HepG2 (cell line): ENCODE results near the gene PSMD3. TPM values are rescaled to one million over a fixed set of nuclear protein-coding genes. Genes with fewer than 3 reads are reported as not detected.

Experiments used
- ATAC-seq: fragments of 200-7000 bp; cut with Tn5 transposase; 3 replicates; pipeline ENCODE4 v1.9.1; 2020; ENCODE audit warnings: mild to moderate bottlenecking, moderate library complexity
- BruUV-seq: library from RNA; stranded (reverse); fragments of 400-500 nt; replicated peaks from 2 replicates; lab custom pipeline; 2021; lab: Mats Ljungman, UMichigan
- CTCF ChIA-PET: fragments of 300-600 bp; formaldehyde crosslinking; extraction: SDS; loops from one replicate; lab custom pipeline; 2021; ENCODE audit warnings: low total read pairs, inconsistent platforms, low intra/inter-chr PET ratio; lab: Yijun Ruan, JAX
- POLR2A ChIA-PET: fragments of 350-600 bp; sonication (Branson Sonifier 250); formaldehyde crosslinking; loops from one replicate; lab custom pipeline; 2020; ENCODE audit warnings: antibody characterized with exemption, inconsistent platforms; lab: Yijun Ruan, JAX
- DNase-seq: peaks from one replicate; pipeline ENCODE4 v3.0.0-alpha.2; 2015; ENCODE audit warnings: low spot score
- FAIRE-seq: peaks from 3 replicates; lab custom pipeline; 2011; peaks lifted over from hg19 to GRCh38; lab: Jason Lieb, UNC
- H2AFZ ChIP-seq: one replicate; pipeline ENCODE4 v1.6.1; 2011; ENCODE audit warnings: low read length, inconsistent platforms
- H3K27ac ChIP-seq: fragments of 300-600 bp; 3 replicates; pipeline ENCODE4 v1.8.0; 2011; ENCODE audit warnings: mixed run types, mild to moderate bottlenecking, mixed read lengths, low read length, inconsistent platforms; ENCODE audit not compliant: insufficient read depth; ENCODE audit errors: extremely low read length
- H3K27me3 ChIP-seq, 2 experiments: fragments of 200-600 bp in 1 of 2; 2 replicates in 1 of 2; 3 replicates in 1 of 2; pipeline versions ENCODE4 v1.6.0 to v1.8.0; 2011; ENCODE audit warnings: low read length in 2 of 2, mild to moderate bottlenecking in 2 of 2, moderate library complexity in 2 of 2, inconsistent platforms in 1 of 2; ENCODE audit not compliant: insufficient read depth in 2 of 2, control insufficient read depth in 1 of 2
- H3K36me3 ChIP-seq, 2 experiments: fragments of 200-600 bp in 1 of 2; replicated peaks in 1 of 2; 2 replicates in 1 of 2; 3 replicates in 1 of 2; pipeline versions ENCODE4 v1.5.1 to v1.8.0; 2011; ENCODE audit warnings: low read length in 2 of 2, inconsistent platforms in 1 of 2; ENCODE audit not compliant: insufficient read depth in 2 of 2, control insufficient read depth in 1 of 2
- H3K4me1 ChIP-seq: 2 replicates; pipeline ENCODE4 v1.5.1; 2012; ENCODE audit warnings: low read length, inconsistent platforms; ENCODE audit not compliant: insufficient read depth
- H3K4me2 ChIP-seq: 2 replicates; pipeline ENCODE4 v1.6.0; 2011; ENCODE audit warnings: low read depth, low read length, inconsistent platforms
- H3K4me3 ChIP-seq, 3 experiments: fragments of 200-600 bp in 1 of 3; sonication (generic), shearing (Covaris generic) in 1 of 3; replicated peaks in 1 of 3; 2 replicates each; pipeline ENCODE4 v1.5.1; 2011 to 2016; ENCODE audit warnings: low read length in 3 of 3, inconsistent platforms in 2 of 3, low read depth in 2 of 3, mild to moderate bottlenecking in 2 of 3, control low read depth in 1 of 3, mixed read lengths in 1 of 3; ENCODE audit not compliant: insufficient read depth in 1 of 3
- H3K79me2 ChIP-seq: one replicate; pipeline ENCODE4 v1.6.1; 2011; ENCODE audit warnings: low read length, inconsistent platforms; ENCODE audit not compliant: insufficient read depth
- H3K9ac ChIP-seq: 2 replicates; pipeline ENCODE4 v1.6.0; 2011; ENCODE audit warnings: mild to moderate bottlenecking, low read depth, low read length, inconsistent platforms; ENCODE audit not compliant: insufficient read depth
- H3K9me3 ChIP-seq: 2 replicates; pipeline ENCODE4 v1.5.1; 2012; ENCODE audit warnings: mild to moderate bottlenecking, low read length
- H4K20me1 ChIP-seq: 2 replicates; pipeline ENCODE4 v1.6.0; 2011; ENCODE audit warnings: inconsistent platforms, mild to moderate bottlenecking, low read length, moderate library complexity; ENCODE audit not compliant: insufficient read depth
- SATB2 ChIP-seq: sonication (generic); formaldehyde crosslinking; IDR thresholded peaks from 2 replicates; pipeline ENCODE4 v1.5.0; 2020; ENCODE audit warnings: missing genetic modification reagents
- SMC3 ChIP-seq: IDR thresholded peaks from 2 replicates; pipeline ENCODE4 v1.6.1; 2011; ENCODE audit warnings: low read length, improper control_type of control experiment
- ZNF337 ChIP-seq: sonication (generic); formaldehyde crosslinking; IDR thresholded peaks from 2 replicates; pipeline ENCODE4 v1.5.1; 2020; ENCODE audit warnings: missing genetic modification reagents, low read depth, mild to moderate bottlenecking, borderline replicate concordance
- ZNF570 ChIP-seq: sonication (generic); formaldehyde crosslinking; IDR thresholded peaks from 2 replicates; pipeline ENCODE4 v1.4.0; 2020; ENCODE audit warnings: mild to moderate bottlenecking, missing genetic modification reagents, borderline replicate concordance
- WGBS: methylation state at CpG from one replicate; pipeline ENCODE4 v1.1.6; 2017; ENCODE audit warnings: low lambda C conversion rate; 5-methylcytosine and 5-hydroxymethylcytosine counted together
- in situ Hi-C: cut with HindIII; loops from 2 replicates; pipeline ENCODE4 v1.10.0; 2017; ENCODE audit warnings: low pct_unique_long_range_greater_than_20kb; ENCODE audit not compliant: extremely low pct_ligation_motif_present
- intact Hi-C: fragments of 100-400 bp; cut with micrococcal nuclease; formaldehyde crosslinking; loops from one replicate; pipeline ENCODE4 v1.10.0; 2022; ENCODE audit not compliant: unreplicated experiment
- polyA plus RNA-seq, 8 experiments: library from polyadenylated mRNA; depleted of rRNA in 3 of 8; stranded (reverse) in 7 of 8; unstranded in 1 of 8; fragments of >200 nt; fragmentation: Illumina TruSeq in 4 of 8; extraction: Trizol in 4 of 8; gene quantifications; 2 replicates each; pipeline versions ENCODE4 v1.2.1 to v1.2.3, GENCODE V29; 2011 to 2016; ENCODE audit warnings: low read depth in 4 of 8, missing spikeins in 1 of 8, mixed read lengths in 1 of 8; ENCODE audit not compliant: insufficient read depth in 1 of 8
- total RNA-seq, 5 experiments: library from RNA; depleted of rRNA; stranded (reverse); fragments of >200 nt; fragmentation: Illumina TruSeq; extraction: Trizol; gene quantifications; 2 replicates each; pipeline ENCODE4 v1.2.3, GENCODE V29; 2016; ENCODE audit warnings: low read depth in 1 of 5

The PSMD3 gene
- total and polyA plus RNA-seq, 2 of the 13 experiments (the other 11 are each of a cell fraction or from before 2014, with no cell fraction given): 97.4 to 146 TPM

GRCh38 chr17:39995438-39995837 is 14.8 kb downstream of the PSMD3 start:
- H4K20me1 ChIP-seq: no peaks in the 10 kb centered on the region
- H2AFZ ChIP-seq: no peak overlapping the region
- no peaks in the 10 kb centered on the region for H3K27me3 ChIP-seq
- over 99% methylated on average over 6 of the region's 6 CpGs for WGBS
- TF ChIP-seq ZNF570 (CRISPR knock-in tag): no peak
- no peak for TF ChIP-seq SATB2 (CRISPR knock-in tag)
- no peak for TF ChIP-seq SMC3
- ChIA-PET POLR2A (no interaction called here), CTCF (no interaction called here)
- H3K36me3 ChIP-seq: peaks cover 44 to 70% of the 10 kb centered on the region in 2 experiments
- FAIRE-seq (no peak), ATAC-seq (no peak), DNase-seq (no peak)
- intact Hi-C loops: no loop called here
- in situ Hi-C loops: no loop called here
- no peak overlapping the region for H3K4me2 ChIP-seq
- no peaks in the 10 kb centered on the region for H3K9me3 ChIP-seq
- no peak overlapping the region for H3K9ac ChIP-seq
- H3K4me1 ChIP-seq: no peaks in the 10 kb centered on the region
- no TSS peak for BruUV-seq
- H3K79me2 ChIP-seq: no peaks in the 10 kb centered on the region
- no peak overlapping the region for H3K4me3 ChIP-seq
- no peak overlapping the region for H3K27ac ChIP-seq

GRCh38 chr17:39996162-39996561 is 15.6 kb downstream of the PSMD3 start:
- POLR2A ChIA-PET: interaction anchor here (0.6 kb wide), 1 partner anchor 12 kb away, joined by 3 read pairs; no protein-coding TSS in a partner anchor
- 96% methylated on average over 8 of the region's 8 CpGs for WGBS
- no peak for ATAC-seq
- no peak overlapping the region for H3K4me3 ChIP-seq
- FAIRE-seq: no peak
- intact Hi-C loops (no loop called here), in situ Hi-C loops (no loop called here)
- no peaks in the 10 kb centered on the region for H3K79me2 ChIP-seq
- CTCF ChIA-PET: no interaction called here
- H2AFZ ChIP-seq: no peak overlapping the region
- no peak for TF ChIP-seq ZNF337 (CRISPR knock-in tag)
- peaks cover 44 to 63% of the 10 kb centered on the region in 2 experiments for H3K36me3 ChIP-seq
- no peak overlapping the region for H3K9ac ChIP-seq
- no TSS peak for BruUV-seq
- H3K4me2 ChIP-seq: no peak overlapping the region
- H3K27ac ChIP-seq: no peak overlapping the region
- H4K20me1 ChIP-seq: no peaks in the 10 kb centered on the region
- H3K4me1 ChIP-seq: no peaks in the 10 kb centered on the region
- no peak for DNase-seq
- H3K27me3 ChIP-seq: no peaks in the 10 kb centered on the region
- H3K9me3 ChIP-seq: no peaks in the 10 kb centered on the region
